Germinal center (tissue), 1 donor: Measurements from ENCODE around the gene TLCD4.
"Not testable (repeated sequence)": the region's sequence is repeated elsewhere in the genome, so short reads cannot be mapped to it uniquely, and the experiment has no call there.

ENCODE experiments used
- DNase-seq: peaks from one replicate; pipeline ENCODE4 v3.0.0; 2012; ENCODE audit warnings: mixed read lengths, low spot score

TLCD4 gene

GRCh38 chr1:95117207-95118066, at the start of gene TLCD4:
Gene TLCD4 (plus strand): TSS chr1:95117355. CDS start chr1:95143902, 26,547 bp downstream.
- DNase-seq, result peak; percentile 44

- no peak for DNase-seq
Measured at GRCh38 chr1:95067568-95067967, 49.6 kb upstream of the TLCD4 start.

GRCh38 chr1:95068956-95069709, 48.0 kb upstream of the TLCD4 start:
- DNase-seq, result no peak

GRCh38 chr1:95069710-95070093, 47.5 kb upstream of the TLCD4 start:
- no peak for DNase-seq

- DNase-seq, result no peak
Measured at GRCh38 chr1:95071539-95071938, 45.6 kb upstream of the TLCD4 start.

- DNase-seq, result no peak
Measured at GRCh38 chr1:95072117-95072516, 45.0 kb upstream of the TLCD4 start.

- DNase-seq, result peak; percentile 86
Measured at GRCh38 chr1:95072532-95073419, 44.4 kb upstream of the TLCD4 start, which contains the start of gene ALG14. Gene ALG14 (minus strand): TSS chr1:95072951. CDS start chr1:95072898, 53 bp downstream.

- DNase-seq, result peak; percentile 3
Measured at GRCh38 chr1:95073446-95073845, 43.7 kb upstream of the TLCD4 start.

GRCh38 chr1:95076034-95076433, 41.1 kb upstream of the TLCD4 start:
- DNase-seq, result no peak

- DNase-seq, result no peak
Measured at GRCh38 chr1:95080446-95080845, 36.7 kb upstream of the TLCD4 start.

- DNase-seq, result no peak
Measured at GRCh38 chr1:95080879-95081278, 36.3 kb upstream of the TLCD4 start.

- DNase-seq, result peak; percentile 61
Measured at GRCh38 chr1:95084317-95085176, 32.6 kb upstream of the TLCD4 start.

GRCh38 chr1:95085376-95085775, 31.8 kb upstream of the TLCD4 start:
- DNase-seq, result no peak

- DNase-seq, result no peak
Measured at GRCh38 chr1:95086949-95087533, 30.1 kb upstream of the TLCD4 start.

- no peak for DNase-seq
Measured at GRCh38 chr1:95088303-95088702, 28.9 kb upstream of the TLCD4 start.

- no peak for DNase-seq
Measured at GRCh38 chr1:95089650-95090287, 27.4 kb upstream of the TLCD4 start.

GRCh38 chr1:95091290-95091689, 25.9 kb upstream of the TLCD4 start:
- not testable (repeated sequence) for DNase-seq

GRCh38 chr1:95092891-95093290, 24.3 kb upstream of the TLCD4 start:
- not testable (repeated sequence) for DNase-seq

GRCh38 chr1:95093296-95093695, 23.9 kb upstream of the TLCD4 start:
- no peak for DNase-seq

- DNase-seq, result no peak
Measured at GRCh38 chr1:95094923-95095322, 22.2 kb upstream of the TLCD4 start.
